DMS 273 treated with DMSO at 0.1 percent for 48 hours (cell line): Measurements from ENCODE around the gene GET3.
"Not testable (repeated sequence)": the region's sequence is repeated elsewhere in the genome, so short reads cannot be mapped to it uniquely, and the experiment has no call there.

Source experiments
- DNase-seq: peaks from one replicate; lab custom pipeline; 2025; lab: John Stamatoyannopoulos, UW

GET3 gene

GRCh38 chr19:12736995-12737834 lies at the start of gene GET3:
TSS of gene GET3 (plus strand) at chr19:12737497. CDS start at chr19:12737506, 9 bp downstream.
- DNase-seq, result peak; percentile 100

DNA sequence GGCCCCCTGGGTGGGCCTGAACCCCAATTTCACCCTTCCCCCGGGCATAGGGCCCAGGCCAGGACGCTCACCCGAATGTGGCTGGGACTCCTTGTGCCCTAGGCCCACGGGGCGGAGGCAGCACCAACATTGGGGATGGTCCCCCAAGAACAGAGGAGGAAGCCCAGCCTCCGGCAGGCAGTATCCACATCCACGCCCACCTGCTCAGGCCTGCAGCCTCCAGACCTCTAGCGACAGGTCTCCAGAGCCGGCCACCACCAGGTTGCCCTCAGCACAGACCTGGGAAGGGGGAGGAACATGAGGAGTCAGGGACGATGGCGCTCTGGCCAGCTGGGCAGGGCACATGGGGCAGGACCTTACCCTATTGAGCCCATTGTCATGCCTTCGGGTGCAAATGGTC lies 48.3 kb upstream of the GET3 start:
- DNase-seq, result no peak

GRCh38 chr19:12689581-12690216 lies 47.6 kb upstream of the GET3 start:
- DNase-seq, result no peak

GRCh38 chr19:12692960-12693359 lies 44.3 kb upstream of the GET3 start:
- DNase-seq, result no peak

GRCh38 chr19:12694641-12695040 lies 42.7 kb upstream of the GET3 start:
- DNase-seq, result no peak

DNA sequence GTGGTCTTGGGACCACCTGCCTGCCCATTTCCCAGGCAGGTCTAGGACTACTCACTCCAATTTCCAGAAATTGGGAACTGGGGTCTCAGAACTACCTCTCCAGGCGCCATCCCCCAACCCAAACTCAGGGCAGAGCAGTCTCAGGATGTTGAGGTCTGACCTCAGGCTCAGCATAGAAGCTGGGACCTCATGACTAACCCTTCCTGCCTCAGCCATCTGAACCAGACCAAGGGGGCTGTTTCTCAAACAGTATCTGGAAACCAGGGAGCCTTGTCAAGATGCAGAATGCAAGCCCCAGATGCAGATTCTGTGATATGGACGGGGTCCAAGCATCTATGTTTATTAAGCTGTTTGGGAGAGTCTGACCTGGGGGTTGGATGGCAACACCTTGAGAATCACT lies 42.2 kb upstream of the GET3 start:
- DNase-seq, result no peak

- DNase-seq, result no peak
Observed at GRCh38 chr19:12695514-12695913, 41.8 kb upstream of the GET3 start.

- no peak for DNase-seq
Observed at GRCh38 chr19:12695997-12696365, 41.3 kb upstream of the GET3 start.

GRCh38 chr19:12696366-12697335 lies 40.6 kb upstream of the GET3 start, which contains the start of gene FBXW9:
TSS of gene FBXW9 (minus strand) at chr19:12696631. CDS start at chr19:12696581, 50 bp downstream.
- DNase-seq, result peak; percentile 86

DNA sequence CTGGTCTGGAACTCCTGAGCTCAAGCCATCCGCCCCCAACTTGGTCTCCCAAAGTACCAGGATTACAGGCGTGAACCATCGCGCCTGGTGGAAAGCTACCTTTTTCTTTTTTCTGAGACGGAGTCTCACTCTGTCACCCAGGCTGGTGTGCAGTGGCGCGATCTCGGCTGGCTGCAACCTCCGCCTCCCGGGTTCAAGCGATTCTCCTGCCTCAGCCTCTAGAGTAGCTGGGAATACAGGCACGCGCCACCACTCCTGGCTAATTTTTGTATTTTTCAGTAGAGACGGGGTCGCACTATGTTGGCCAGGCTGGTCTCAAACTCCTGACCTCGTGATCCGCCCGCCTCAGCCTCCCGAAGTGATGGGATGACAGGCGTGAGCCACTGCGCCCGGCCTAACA lies 39.9 kb upstream of the GET3 start:
- not testable (repeated sequence) for DNase-seq

DNA sequence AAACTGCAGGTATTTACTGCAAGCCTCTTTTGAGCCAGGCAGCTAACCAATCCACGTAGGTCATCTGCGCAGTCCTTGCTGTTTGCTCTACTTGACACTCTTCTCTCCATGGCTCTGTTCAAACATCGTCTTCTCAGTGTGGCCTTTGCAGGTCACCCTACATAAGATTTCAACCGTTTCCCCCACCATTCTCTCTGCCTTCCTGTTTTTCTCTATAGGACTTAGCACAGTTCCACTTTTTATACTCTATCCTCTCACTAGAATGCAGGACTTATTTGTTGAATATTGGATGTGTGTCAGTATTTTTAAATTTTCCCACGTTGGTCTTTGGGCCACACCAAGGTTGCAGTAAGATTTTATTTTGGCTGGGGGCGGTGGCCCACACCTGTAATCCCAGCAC lies 39.2 kb upstream of the GET3 start:
- no peak for DNase-seq

- no peak for DNase-seq
Observed at GRCh38 chr19:12701596-12702282, 35.6 kb upstream of the GET3 start.

GRCh38 chr19:12703046-12703445 lies 34.3 kb upstream of the GET3 start:
- peak; percentile 64 for DNase-seq

GRCh38 chr19:12705169-12705568 lies 32.1 kb upstream of the GET3 start:
- no peak for DNase-seq

DNA sequence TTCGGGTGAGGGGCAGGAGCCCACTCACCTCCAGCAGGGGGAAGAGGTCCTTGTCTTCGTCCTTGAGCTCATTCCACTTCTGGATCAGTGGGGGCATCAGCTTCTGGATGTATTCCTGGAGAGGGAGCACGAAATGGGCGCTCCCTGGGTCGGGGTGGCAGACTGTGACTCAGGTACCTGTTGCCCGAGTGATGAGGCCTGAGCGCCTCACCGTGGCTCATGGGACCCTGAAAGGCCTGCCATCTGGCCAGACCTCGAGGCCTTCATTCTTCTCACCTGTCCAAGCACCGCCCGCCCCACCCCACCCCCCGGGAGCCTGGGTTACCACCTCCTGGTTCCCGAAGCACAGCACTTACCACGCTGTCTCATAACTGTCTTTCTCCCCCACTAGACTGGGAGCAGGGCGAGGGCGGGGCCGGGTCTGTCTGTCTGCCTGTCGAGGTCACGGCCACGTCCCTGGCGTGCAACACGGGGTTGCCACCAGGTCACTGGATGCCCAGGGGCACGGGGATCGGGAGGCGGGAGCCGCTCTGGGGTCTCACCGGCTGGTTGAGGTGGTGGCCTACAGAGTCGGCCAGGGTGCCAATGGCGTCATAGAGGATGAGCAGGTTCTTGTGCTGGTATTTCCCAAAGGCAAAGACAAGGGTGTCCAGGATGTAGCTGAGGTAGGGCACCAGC lies 31.5 kb upstream of the GET3 start:
- DNase-seq, result no peak

GRCh38 chr19:12706332-12706718 lies 31.0 kb upstream of the GET3 start:
- DNase-seq, result no peak

GRCh38 chr19:12708641-12709040 lies 28.7 kb upstream of the GET3 start:
- no peak for DNase-seq

GRCh38 chr19:12711187-12711586 lies 26.1 kb upstream of the GET3 start:
- no peak for DNase-seq

- not testable (repeated sequence) for DNase-seq
Observed at GRCh38 chr19:12712077-12712476, 25.2 kb upstream of the GET3 start.

- not testable (repeated sequence) for DNase-seq
Observed at GRCh38 chr19:12713304-12713703, 24.0 kb upstream of the GET3 start.

DNA sequence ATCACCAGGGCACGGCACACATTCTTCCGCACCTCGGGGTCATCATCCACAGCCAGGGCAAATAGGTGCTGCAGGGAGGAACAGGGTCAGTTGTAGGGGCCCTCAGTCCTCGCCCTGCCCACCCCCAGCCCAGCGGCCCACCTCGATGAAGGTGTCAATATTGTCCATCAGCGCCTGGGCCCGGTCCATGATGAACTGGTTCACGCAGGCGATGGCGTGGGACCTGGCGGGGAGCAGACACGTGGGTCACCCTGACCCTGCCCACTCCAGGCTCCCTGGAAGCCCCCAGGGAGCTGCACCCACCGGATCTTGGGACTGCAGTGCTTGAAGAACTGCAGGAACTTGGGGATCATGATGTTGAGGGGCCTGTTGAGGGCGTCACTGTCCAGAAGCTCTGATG lies 22.2 kb upstream of the GET3 start:
- no peak for DNase-seq
